Hepatocyte (in vitro differentiated cells): ENCODE measurements around the gene CASP8AP2.

Experiments
- CTCF ChIP-seq: fragments of 200-600 bp; sonication (generic); IDR thresholded peaks from 2 replicates; pipeline ENCODE4 v1.5.1; 2016; ENCODE audit warnings: antibody characterized with exemption, mild to moderate bottlenecking; ENCODE audit not compliant: poor library complexity
- EZH2 ChIP-seq: fragments of 200-600 bp; sonication (generic); IDR thresholded peaks from 2 replicates; pipeline ENCODE4 v1.6.1; 2016; ENCODE audit warnings: antibody characterized with exemption, mild to moderate bottlenecking, borderline replicate concordance
- EZH2phosphoT487 ChIP-seq: fragments of 200-600 bp; sonication (generic); IDR thresholded peaks from one replicate; pipeline ENCODE4 v1.6.1; 2018; ENCODE audit warnings: antibody characterized with exemption, mild to moderate bottlenecking, low read depth, moderate library complexity; ENCODE audit not compliant: unreplicated experiment, severe bottlenecking

- TF ChIP-seq EZH2 = no peak
- no peak for TF ChIP-seq CTCF
- no peak for TF ChIP-seq EZH2phosphoT487
Measured at GRCh38 chr6:89781070-89782034, 48.3 kb upstream of the CASP8AP2 start.
